SK-N-SH (cell line): ENCODE measurements around the gene MAPRE2. TPM values are rescaled to one million over a fixed set of nuclear protein-coding genes. Genes with fewer than 3 reads are reported as not detected.

Experiments
- CTCF ChIA-PET: fragments of 300-600, 350-600 bp; formaldehyde crosslinking; extraction: SDS; loops from one replicate; lab custom pipeline; 2021; lab: Yijun Ruan, JAX
- POLR2A ChIA-PET: fragments of 350-600 bp; sonication (Branson Sonifier 250); formaldehyde crosslinking; extraction: SDS; loops from one replicate; lab custom pipeline; 2020; ENCODE audit warnings: antibody characterized with exemption, inconsistent platforms; lab: Yijun Ruan, JAX
- DNase-seq: peaks from one replicate; pipeline ENCODE4 v3.0.0; 2012
- H2AFZ ChIP-seq: fragments of 200-600 bp; sonication (generic); 2 replicates; pipeline ENCODE4 v1.8.1; 2016; ENCODE audit warnings: antibody characterized with exemption, mild to moderate bottlenecking, low read depth
- H3F3A ChIP-seq: fragments of 200-600 bp; sonication (generic); replicated peaks from 2 replicates; pipeline ENCODE3; 2016; ENCODE audit warnings: antibody characterized with exemption, mild to moderate bottlenecking; ENCODE audit not compliant: insufficient read depth
- H3K27ac ChIP-seq, 2 experiments: fragments of 200-500 bp in 1 of 2; fragments of 200-600 bp in 1 of 2; sonication (Bioruptor generic) in 1 of 2; sonication (generic), shearing (Covaris generic) in 1 of 2; 2 replicates each; pipeline versions ENCODE4 v1.5.1 to v1.6.1; 2014 to 2016; ENCODE audit warnings: low read depth in 2 of 2, inconsistent platforms in 1 of 2, low read length in 1 of 2, mild to moderate bottlenecking in 1 of 2, mixed read lengths in 1 of 2
- H3K27me3 ChIP-seq: fragments of 200-600 bp; sonication (generic), shearing (Covaris generic); 2 replicates; pipeline ENCODE4 v1.6.1; 2016; ENCODE audit warnings: mixed run types; ENCODE audit not compliant: insufficient read depth
- H3K36me3 ChIP-seq, 2 experiments: fragments of 200-500 bp in 1 of 2; fragments of 200-600 bp in 1 of 2; sonication (Bioruptor generic) in 1 of 2; sonication (generic) in 1 of 2; replicated peaks in 1 of 2; 2 replicates each; pipeline versions ENCODE3 to v1.5.1; 2014 to 2016; ENCODE audit warnings: low read length in 1 of 2, mild to moderate bottlenecking in 1 of 2; ENCODE audit not compliant: insufficient read depth in 2 of 2, control insufficient read depth in 1 of 2
- H3K4me1 ChIP-seq, 2 experiments: fragments of 200-500 bp in 1 of 2; fragments of 200-600 bp in 1 of 2; sonication (Bioruptor generic) in 1 of 2; sonication (generic), shearing (Covaris generic) in 1 of 2; 2 replicates each; pipeline versions ENCODE4 v1.5.1 to v1.6.1; 2014 to 2016; ENCODE audit warnings: low read depth in 1 of 2, low read length in 1 of 2, mixed run types in 1 of 2; ENCODE audit not compliant: insufficient read depth in 2 of 2, control insufficient read depth in 1 of 2
- H3K4me2 ChIP-seq: fragments of 200-600 bp; sonication (generic), shearing (Covaris generic); 2 replicates; pipeline ENCODE4 v1.6.1; 2017; ENCODE audit warnings: mixed run types
- H3K4me3 ChIP-seq, 2 experiments: fragments of 200-500 bp in 1 of 2; fragments of 200-600 bp in 1 of 2; sonication (Bioruptor generic) in 1 of 2; sonication (generic), shearing (Covaris generic) in 1 of 2; 2 replicates each; pipeline versions ENCODE4 v1.5.1 to v1.8.1; 2014 to 2016; ENCODE audit warnings: low read depth in 2 of 2, inconsistent platforms in 1 of 2, low read length in 1 of 2, mild to moderate bottlenecking in 1 of 2, mixed read lengths in 1 of 2, moderate library complexity in 1 of 2
- H3K79me2 ChIP-seq: fragments of 200-600 bp; sonication (generic); 2 replicates; pipeline ENCODE4 v1.8.1; 2017; ENCODE audit warnings: mild to moderate bottlenecking; ENCODE audit not compliant: insufficient read depth
- H3K9ac ChIP-seq: fragments of 200-600 bp; sonication (generic); 2 replicates; pipeline ENCODE4 v1.6.1; 2017; ENCODE audit warnings: mixed run types
- H3K9me2 ChIP-seq: fragments of 200-600 bp; sonication (generic); 2 replicates; pipeline ENCODE4 v1.6.1; 2017; ENCODE audit warnings: mixed run types
- H3K9me3 ChIP-seq: fragments of 200-600 bp; sonication (generic); 2 replicates; pipeline ENCODE4 v1.6.1; 2017; ENCODE audit warnings: mixed run types, mild to moderate bottlenecking, moderate library complexity
- H4K20me1 ChIP-seq: fragments of 200-600 bp; sonication (generic); 2 replicates; pipeline ENCODE4 v1.6.1; 2017; ENCODE audit warnings: mild to moderate bottlenecking, mixed run types; ENCODE audit not compliant: insufficient read depth
- CTCF ChIP-seq: fragments of 200-600 bp; sonication (generic); IDR thresholded peaks from 2 replicates; pipeline ENCODE4 v1.6.1; 2017; ENCODE audit warnings: antibody characterized with exemption, mild to moderate bottlenecking, moderate library complexity
- ELF1 ChIP-seq: IDR thresholded peaks from 2 replicates; pipeline ENCODE4 v1.4.0; 2012
- EP300 ChIP-seq, 2 experiments: IDR thresholded peaks; 2 replicates each; pipeline versions ENCODE4 v1.4.0 to v1.6.1; 2012; ENCODE audit warnings: borderline replicate concordance in 1 of 2, low read depth in 1 of 2, low read length in 1 of 2
- IRF3 ChIP-seq: fragments of 150-350 bp; IDR thresholded peaks from 2 replicates; pipeline ENCODE4 v1.6.1; 2016; ENCODE audit warnings: mild to moderate bottlenecking, low read depth, low read length
- MAX ChIP-seq: IDR thresholded peaks from 2 replicates; pipeline ENCODE4 v1.4.0; 2012; ENCODE audit warnings: low read depth
- MEF2A ChIP-seq: IDR thresholded peaks from 2 replicates; pipeline ENCODE4 v1.4.0; 2012; ENCODE audit warnings: low read depth, borderline replicate concordance
- MXI1 ChIP-seq: IDR thresholded peaks from 2 replicates; pipeline ENCODE4 v1.6.1; 2012; ENCODE audit warnings: mild to moderate bottlenecking, low read depth, low read length, improper control_type of control experiment
- RXRA ChIP-seq: IDR thresholded peaks from 2 replicates; pipeline ENCODE4 v1.4.0; 2012; ENCODE audit warnings: low read depth, mild to moderate bottlenecking, borderline replicate concordance
- SIN3A ChIP-seq: IDR thresholded peaks from 2 replicates; pipeline ENCODE4 v1.6.1; 2012; ENCODE audit warnings: low read depth, mild to moderate bottlenecking, low read length, moderate library complexity, borderline replicate concordance
- TCF12 ChIP-seq: IDR thresholded peaks from 2 replicates; pipeline ENCODE4 v1.4.0; 2012
- USF1 ChIP-seq: IDR thresholded peaks from 2 replicates; pipeline ENCODE4 v1.4.0; 2012; ENCODE audit warnings: low read depth, borderline replicate concordance
- USF2 ChIP-seq: fragments of 150-350 bp; IDR thresholded peaks from 2 replicates; pipeline ENCODE4 v1.6.1; 2017; ENCODE audit warnings: antibody characterized with exemption, low read length, low read depth, borderline replicate concordance
- ZBTB33 ChIP-seq: IDR thresholded peaks from 2 replicates; pipeline ENCODE4 v1.4.0; 2012; ENCODE audit warnings: low read depth, borderline replicate concordance
- WGBS: methylation state at CpG from one replicate; pipeline ENCODE4 v1.1.6; 2017; ENCODE audit warnings: low lambda C conversion rate; 5-methylcytosine and 5-hydroxymethylcytosine counted together
- polyA plus RNA-seq, 3 experiments: library from polyadenylated mRNA; depleted of rRNA; stranded (reverse); fragments of >200 nt; gene quantifications; 2 replicates each; pipeline ENCODE4 v1.2.3, GENCODE V29; 2012

The MAPRE2 gene
- polyA plus RNA-seq, 1 of the 3 experiments (the other 2 are of a cell fraction): 11.5 TPM

- TF ChIP-seq MEF2A (no peak), ELF1 (no peak)
- TF ChIP-seq, all 33 proteins: peak for 0
Observed at GRCh38 chr18:35186291-35187034, 145.2 kb downstream of the MAPRE2 start (continued).

GRCh38 chr18:35189510-35189909 lies 148.3 kb downstream of the MAPRE2 start:
- ChIA-PET POLR2A (no interaction called here), CTCF (no interaction called here)
- Histone ChIP-seq H3K9me3 (no peaks in the 10 kb centered on the region), H3K4me1 (no peaks in the 10 kb centered on the region; a peak in 1 of 4 replicates), H3K27ac (no peak overlapping the region; a peak in 1 of 4 replicates), H3K9ac (no peak overlapping the region), H3K9me2 (no peaks in the 10 kb centered on the region), H3K27me3 (no peaks in the 10 kb centered on the region), H3K4me2 (no peak overlapping the region), H2AFZ (no peak overlapping the region), H3K79me2 (no peaks in the 10 kb centered on the region), H4K20me1 (no peaks in the 10 kb centered on the region), H3K4me3 (no peak overlapping the region), H3F3A (no peaks in the 10 kb centered on the region), H3K36me3 (no peaks in the 10 kb centered on the region)
- 29% methylated on average over 1 of the region's 1 CpG for WGBS
- no peak for TF ChIP-seq RXRA
- TF ChIP-seq USF1: no peak
- no peak for TF ChIP-seq IRF3
- DNase-seq: no peak

- no peaks in the 10 kb centered on the region for H3K27me3 ChIP-seq
- H4K20me1 ChIP-seq: no peaks in the 10 kb centered on the region
- no peaks in the 10 kb centered on the region for H3F3A ChIP-seq
- H3K4me1 ChIP-seq: no peaks in the 10 kb centered on the region; a peak in 1 of 4 replicates
- no peak overlapping the region for H3K4me2 ChIP-seq
- no peaks in the 10 kb centered on the region for H3K9me3 ChIP-seq
- no peak overlapping the region for H2AFZ ChIP-seq
- H3K9me2 ChIP-seq: no peaks in the 10 kb centered on the region
- CTCF ChIA-PET: no interaction called here
- H3K79me2 ChIP-seq: no peaks in the 10 kb centered on the region
- no peak overlapping the region for H3K9ac ChIP-seq
- no peak overlapping the region for H3K4me3 ChIP-seq
- no peaks in the 10 kb centered on the region for H3K36me3 ChIP-seq
- no peak for DNase-seq
- WGBS: 64% methylated on average over 4 of the region's 4 CpGs
- TF ChIP-seq CTCF (no peak), SIN3A (no peak), USF2 (no peak), USF1 (no peak), ZBTB33 (no peak), ELF1 (no peak), MAX (no peak), TCF12 (no peak), MXI1 (no peak), EP300 (IDR thresholded peaks at IDR 0.05; ENCODE audit: borderline replicate concordance in 1 of 2, low read depth in 1 of 2, low read length in 1 of 2) (no peak)
- TF ChIP-seq, all 33 proteins: peak for 0
- no peak overlapping the region for H3K27ac ChIP-seq
- POLR2A ChIA-PET: no interaction called here
Observed at GRCh38 chr18:35190948-35191697, 149.9 kb downstream of the MAPRE2 start.
